ENCODE data around the gene CAND2. TPM values are rescaled to one million over a fixed set of nuclear protein-coding genes. Genes with fewer than 3 reads are reported as not detected.

The CAND2 gene
- total RNA-seq, 8 experiments from 2014 or later: 0.97 to 12.4 (median 8.3) TPM

DNA sequence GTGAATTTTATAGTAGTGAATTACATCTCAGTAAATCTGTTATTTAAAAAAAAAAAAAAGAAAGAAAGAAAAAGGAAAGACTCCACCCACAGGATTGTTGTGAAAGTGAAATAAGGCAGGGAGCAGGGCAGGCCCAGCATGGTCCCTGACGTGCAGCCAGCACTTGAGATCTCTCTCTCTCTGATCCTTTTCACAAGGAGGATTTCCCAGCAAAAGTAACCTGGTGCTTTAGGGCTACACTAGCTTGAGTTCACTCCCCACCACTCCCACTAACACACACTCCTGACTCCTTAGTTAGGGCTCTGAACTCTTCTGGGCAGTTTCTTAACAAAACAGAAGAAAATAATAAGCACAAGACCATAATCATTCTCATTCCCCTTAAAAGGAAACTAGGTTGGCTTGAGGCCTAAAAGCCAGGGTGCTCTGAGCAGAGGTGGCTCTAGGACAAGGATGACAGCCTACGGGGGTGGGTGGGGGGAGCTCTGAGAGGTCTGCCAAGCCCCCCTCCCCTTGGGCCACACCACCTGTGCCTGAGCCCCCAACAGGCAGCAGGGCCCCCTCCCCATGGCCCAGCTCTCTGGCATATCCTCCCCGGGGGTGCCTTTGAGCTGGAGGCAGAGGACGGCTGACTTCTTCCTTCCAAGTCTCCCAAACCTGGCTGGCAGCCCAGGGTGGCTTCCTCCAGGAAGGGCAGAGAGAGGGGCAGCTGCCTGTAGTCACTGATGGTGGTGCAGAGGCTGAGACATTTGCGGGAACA is 38.3 kb upstream of the CAND2 start:
- no peak overlapping the region for H3K4me3 ChIP-seq
- no peaks in the 10 kb centered on the region for H3K4me1 ChIP-seq (replicated peaks in 1 of 2)
- WGBS, 10 experiments: 44 to 100% (median 67%) methylated on average over 1 to 2 of the region's 5 CpGs; no CpG with 5 or more reads in 3 of the 10 experiments
- in situ Hi-C loops (cut with MboI; ENCODE audit: low pct_unique_long_range_greater_than_20kb in 2 of 9, low sequenced_read_pairs in 9 of 9, unreplicated experiment in 9 of 9): no loop called here
- peak in 4 of 8 experiments; percentile 43 to 88 (median 71) for ATAC-seq (replicated peaks in 6 of 8)
- no peak overlapping the region for H3K27ac ChIP-seq

DNA sequence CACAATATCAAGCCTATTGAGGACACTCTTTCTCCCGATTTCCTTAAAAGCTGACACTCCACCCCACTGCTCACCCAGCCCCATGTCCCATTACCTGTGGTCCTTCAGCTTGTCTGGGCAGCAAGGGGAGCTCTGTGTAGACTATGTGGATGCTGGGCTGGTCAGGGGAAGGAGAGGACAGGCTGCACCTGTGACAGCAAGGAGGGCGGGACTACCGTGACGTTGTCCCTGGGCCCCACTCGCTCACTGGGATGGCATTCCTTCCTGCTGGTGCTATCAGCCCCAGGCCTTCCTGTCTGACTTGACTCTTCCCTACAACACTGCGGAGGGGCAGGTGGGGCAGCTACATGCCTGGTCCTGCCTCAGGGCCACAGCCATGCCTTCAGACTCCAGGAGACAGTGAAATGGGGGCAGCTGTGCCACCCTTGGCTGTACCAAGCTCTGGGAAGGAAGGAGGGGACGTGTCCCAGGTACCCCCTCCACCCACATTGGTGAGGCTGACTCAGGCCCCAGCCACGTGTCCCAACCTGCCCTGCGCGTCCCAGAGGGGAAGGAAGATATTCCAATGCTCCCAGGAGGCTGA is 37.3 kb upstream of the CAND2 start, which contains the start of gene TMEM40:
Gene TMEM40 (minus strand): TSS at position 163 of the 583 bp plus-strand sequence. CDS start 9,427 bp downstream, outside the sequence.
- no peak within 1 kb of the TSS for H3K4me3 ChIP-seq
- peak in 1 of 8 experiments; percentile 28 for ATAC-seq (replicated peaks in 6 of 8)
- in situ Hi-C loops (cut with MboI; ENCODE audit: low pct_unique_long_range_greater_than_20kb in 2 of 9, low sequenced_read_pairs in 9 of 9, unreplicated experiment in 9 of 9): no loop called here
- H3K27ac ChIP-seq: no peak within 1 kb of the TSS
- H3K4me1 ChIP-seq (replicated peaks in 1 of 2): no peaks in the 10 kb centered on the region
- WGBS, 10 experiments: 85 to 100% (median 87%) methylated on average over 2 to 4 of the region's 10 CpGs; no CpG with 5 or more reads in 7 of the 10 experiments

GRCh38 chr3:12759693-12760565 is 36.6 kb upstream of the CAND2 start:
- no peak overlapping the region for H3K27ac ChIP-seq
- H3K4me3 ChIP-seq: no peak overlapping the region
- H3K4me1 ChIP-seq (replicated peaks in 1 of 2): no peaks in the 10 kb centered on the region
- no peak for ATAC-seq (replicated peaks in 6 of 8)
- in situ Hi-C loops (cut with MboI; ENCODE audit: low pct_unique_long_range_greater_than_20kb in 2 of 9, low sequenced_read_pairs in 9 of 9, unreplicated experiment in 9 of 9): no loop called here
- WGBS, 10 experiments: 46 to 100% (median 80%) methylated on average over 1 to 5 of the region's 8 CpGs; no CpG with 5 or more reads in 4 of the 10 experiments

DNA sequence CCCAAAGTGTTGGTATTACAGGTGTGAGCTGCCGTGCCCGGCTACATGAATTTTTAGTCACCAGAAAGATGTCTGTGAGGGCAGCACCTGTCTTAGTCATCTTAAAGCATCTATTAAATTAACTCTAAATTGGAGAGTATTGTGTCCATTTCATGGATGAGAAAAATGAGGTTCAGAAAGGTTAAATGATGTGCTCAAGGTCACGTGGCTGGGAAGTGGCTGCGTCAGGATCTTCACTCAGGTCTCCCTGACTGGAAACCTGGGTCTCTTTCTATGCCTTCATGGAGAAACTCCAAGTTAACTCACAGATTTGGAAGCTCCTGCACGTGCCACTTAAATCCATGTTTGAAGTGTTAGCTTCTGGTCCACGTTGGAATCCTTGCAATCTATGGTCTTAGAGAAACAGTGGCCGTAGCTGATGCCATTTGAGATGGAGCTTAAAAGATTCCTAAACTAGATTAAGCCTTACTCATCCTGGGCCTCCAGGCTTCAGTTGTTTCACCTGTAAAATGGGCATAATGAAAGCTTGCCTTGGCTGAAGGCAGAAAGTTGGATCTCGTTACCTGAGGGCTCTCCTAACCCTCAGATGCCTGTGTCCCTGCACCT is 32.2 kb upstream of the CAND2 start:
- no peaks in the 10 kb centered on the region for H3K4me1 ChIP-seq (replicated peaks in 1 of 2)
- 35 to 100% (median 67%) methylated on average over 1 to 7 of the region's 8 CpGs; no CpG with 5 or more reads in 1 of the 10 experiments for WGBS, 10 experiments
- H3K27ac ChIP-seq: no peak overlapping the region
- H3K4me3 ChIP-seq: no peak overlapping the region
- in situ Hi-C loops (cut with MboI; ENCODE audit: low pct_unique_long_range_greater_than_20kb in 2 of 9, low sequenced_read_pairs in 9 of 9, unreplicated experiment in 9 of 9): no loop called here
- no peak for ATAC-seq (replicated peaks in 6 of 8)

DNA sequence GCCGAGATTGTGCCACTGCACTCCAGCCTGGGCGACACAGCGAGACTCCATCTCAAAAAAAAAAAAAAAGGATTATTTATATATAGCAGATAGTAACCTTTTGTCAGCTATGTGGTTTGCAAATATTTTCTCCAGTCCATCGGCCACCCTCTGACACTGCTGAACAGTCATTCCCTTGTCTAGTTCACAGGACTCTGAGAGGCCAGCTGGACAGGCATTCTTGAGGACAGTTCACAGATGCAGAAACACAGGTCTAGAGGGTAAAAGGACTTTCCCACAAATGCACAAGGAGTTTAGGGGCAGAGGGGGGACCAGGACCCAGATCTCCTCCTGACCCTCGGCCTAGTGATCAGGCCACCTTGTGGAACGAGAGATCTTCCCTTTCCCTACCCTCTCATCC is 29.9 kb upstream of the CAND2 start:
- in situ Hi-C loops (cut with MboI; ENCODE audit: low pct_unique_long_range_greater_than_20kb in 2 of 9, low sequenced_read_pairs in 9 of 9, unreplicated experiment in 9 of 9): no loop called here
- WGBS, 10 experiments: 40 to 100% (median 86%) methylated on average over 1 of the region's 6 CpGs; no CpG with 5 or more reads in 7 of the 10 experiments
- ATAC-seq (replicated peaks in 6 of 8): no peak
- no peak overlapping the region for H3K27ac ChIP-seq
- no peak overlapping the region for H3K4me3 ChIP-seq
- no peaks in the 10 kb centered on the region for H3K4me1 ChIP-seq (replicated peaks in 1 of 2)

DNA sequence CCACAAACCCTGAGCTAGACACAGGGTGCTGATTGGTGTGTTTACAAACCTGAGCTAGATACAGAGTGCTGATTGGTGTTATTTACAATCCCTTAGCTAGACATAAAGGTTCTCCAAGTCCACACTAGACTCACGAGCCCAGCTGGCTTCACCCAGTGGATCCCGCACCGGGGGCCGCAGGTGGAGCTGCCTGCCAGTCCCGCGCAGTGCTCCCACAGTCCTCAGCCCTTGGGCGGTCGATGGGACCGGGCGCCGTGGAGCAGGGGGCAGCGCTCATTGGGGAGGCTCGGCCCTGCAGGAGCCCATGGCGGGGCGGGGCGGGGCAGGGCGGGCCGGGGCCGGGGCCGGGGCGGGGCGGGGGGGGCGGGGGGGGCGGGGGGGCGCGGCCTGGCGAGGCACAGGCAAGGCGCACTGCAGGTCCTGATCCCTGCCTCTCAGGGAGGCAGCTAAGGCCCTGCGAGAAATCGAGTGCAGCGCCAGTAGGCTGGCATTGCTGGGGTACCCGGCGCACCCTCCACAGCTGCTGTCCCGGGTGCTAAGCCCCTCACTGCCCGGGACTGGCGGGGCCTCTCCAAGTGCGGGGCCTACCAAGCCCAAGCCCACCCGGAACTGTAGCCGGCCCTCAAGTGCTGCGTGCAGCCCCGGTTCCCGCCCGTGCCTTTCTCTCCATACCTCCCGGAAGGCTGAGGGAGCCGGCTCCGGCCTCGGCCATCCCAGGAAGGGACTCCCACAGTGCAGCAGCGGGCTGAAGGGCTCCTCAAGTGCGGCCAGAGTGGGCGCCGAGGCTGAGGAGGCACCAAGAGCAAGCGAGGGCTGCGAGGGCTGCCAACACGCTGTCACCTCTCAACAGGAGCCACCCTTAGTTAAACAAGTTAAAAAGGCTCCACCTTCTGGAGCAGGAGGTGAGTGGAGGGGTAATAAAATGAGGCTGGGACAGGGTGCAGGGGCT is 27.6 kb upstream of the CAND2 start:
- WGBS, 10 experiments: 39 to 85% (median 75%) methylated on average over 3 to 4 of the region's 54 CpGs; no CpG with 5 or more reads in 7 of the 10 experiments
- Histone ChIP-seq H3K4me3 (no peak overlapping the region), H3K27ac (no peak overlapping the region), H3K4me1 (replicated peaks in 1 of 2) (no peaks in the 10 kb centered on the region)
- in situ Hi-C loops (cut with MboI; ENCODE audit: low pct_unique_long_range_greater_than_20kb in 2 of 9, low sequenced_read_pairs in 9 of 9, unreplicated experiment in 9 of 9): no loop called here
- peak in 1 of 8 experiments; percentile 16 for ATAC-seq (replicated peaks in 6 of 8)

- Histone ChIP-seq H3K27ac (no peak overlapping the region), H3K4me1 (replicated peaks in 1 of 2) (no peaks in the 10 kb centered on the region), H3K4me3 (no peak overlapping the region)
- no peak for ATAC-seq (replicated peaks in 6 of 8)
- 21 to 100% (median 82%) methylated on average over 1 to 2 of the region's 2 CpGs; no CpG with 5 or more reads in 4 of the 10 experiments for WGBS, 10 experiments
- in situ Hi-C loops (cut with MboI; ENCODE audit: low pct_unique_long_range_greater_than_20kb in 2 of 9, low sequenced_read_pairs in 9 of 9, unreplicated experiment in 9 of 9): no loop called here
Observed at GRCh38 chr3:12769761-12770160, 26.7 kb upstream of the CAND2 start.

- Histone ChIP-seq H3K4me1 (replicated peaks in 1 of 2) (no peaks in the 10 kb centered on the region), H3K27ac (no peak overlapping the region), H3K4me3 (no peak overlapping the region)
- in situ Hi-C loops (cut with MboI; ENCODE audit: low pct_unique_long_range_greater_than_20kb in 2 of 9, low sequenced_read_pairs in 9 of 9, unreplicated experiment in 9 of 9): no loop called here
- WGBS, 10 experiments: 44 to 73% (median 69%) methylated on average over 2 to 7 of the region's 9 CpGs; no CpG with 5 or more reads in 6 of the 10 experiments
- no peak for ATAC-seq (replicated peaks in 6 of 8)
Observed at GRCh38 chr3:12771236-12771635, 25.2 kb upstream of the CAND2 start.

DNA sequence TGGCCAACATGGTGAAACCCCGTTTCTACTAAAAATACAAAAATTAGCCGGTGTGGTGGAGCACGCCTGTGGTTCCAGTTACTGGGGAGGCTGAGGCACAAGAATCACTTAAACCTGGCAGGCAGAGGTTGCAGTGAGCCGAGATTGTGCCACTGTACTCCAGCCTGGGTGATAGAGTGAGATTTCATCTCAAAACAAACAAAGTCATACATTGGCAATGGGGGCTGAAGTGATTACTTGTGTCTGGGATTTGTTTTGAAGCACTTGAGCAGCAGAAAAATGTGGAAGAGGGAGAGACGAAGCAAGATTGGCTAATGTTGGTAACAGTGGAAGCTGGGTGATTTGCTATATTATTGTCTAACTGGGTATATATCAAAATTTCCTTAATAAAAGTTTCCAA is 24.0 kb upstream of the CAND2 start:
- in situ Hi-C loops (cut with MboI; ENCODE audit: low pct_unique_long_range_greater_than_20kb in 2 of 9, low sequenced_read_pairs in 9 of 9, unreplicated experiment in 9 of 9): no loop called here
- H3K4me3 ChIP-seq: no peak overlapping the region
- no peaks in the 10 kb centered on the region for H3K4me1 ChIP-seq (replicated peaks in 1 of 2)
- no peak overlapping the region for H3K27ac ChIP-seq
- 60 to 92% (median 80%) methylated on average over 1 to 5 of the region's 5 CpGs; no CpG with 5 or more reads in 3 of the 10 experiments for WGBS, 10 experiments
- ATAC-seq (replicated peaks in 6 of 8): no peak

- no peaks in the 10 kb centered on the region for H3K4me1 ChIP-seq (replicated peaks in 1 of 2)
- no peak for ATAC-seq (replicated peaks in 6 of 8)
- WGBS, 10 experiments: 33 to 100% (median 61%) methylated on average over 1 to 2 of the region's 2 CpGs; no CpG with 5 or more reads in 2 of the 10 experiments
Observed at GRCh38 chr3:12773030-12773709, 23.3 kb upstream of the CAND2 start.

GRCh38 chr3:12773710-12774086 is 22.8 kb upstream of the CAND2 start:
- Histone ChIP-seq H3K4me1 (replicated peaks in 1 of 2) (no peaks in the 10 kb centered on the region), H3K27ac (no peak overlapping the region), H3K4me3 (no peak overlapping the region)
- ATAC-seq (replicated peaks in 6 of 8): peak in 3 of 8 experiments; percentile 42 to 71 (median 64)
- WGBS, 10 experiments: 60 to 83% methylated on average over 1 of the region's 1 CpG; no CpG with 5 or more reads in 8 of the 10 experiments
- in situ Hi-C loops (cut with MboI; ENCODE audit: low pct_unique_long_range_greater_than_20kb in 2 of 9, low sequenced_read_pairs in 9 of 9, unreplicated experiment in 9 of 9): no loop called here

More at GRCh38 chr3:12773030-12773709, 23.3 kb upstream of the CAND2 start:
- in situ Hi-C loops (cut with MboI; ENCODE audit: low pct_unique_long_range_greater_than_20kb in 2 of 9, low sequenced_read_pairs in 9 of 9, unreplicated experiment in 9 of 9): no loop called here
- Histone ChIP-seq H3K4me3 (no peak overlapping the region), H3K27ac (no peak overlapping the region)
